ENCODE data around the gene DCAF15.

DNA sequence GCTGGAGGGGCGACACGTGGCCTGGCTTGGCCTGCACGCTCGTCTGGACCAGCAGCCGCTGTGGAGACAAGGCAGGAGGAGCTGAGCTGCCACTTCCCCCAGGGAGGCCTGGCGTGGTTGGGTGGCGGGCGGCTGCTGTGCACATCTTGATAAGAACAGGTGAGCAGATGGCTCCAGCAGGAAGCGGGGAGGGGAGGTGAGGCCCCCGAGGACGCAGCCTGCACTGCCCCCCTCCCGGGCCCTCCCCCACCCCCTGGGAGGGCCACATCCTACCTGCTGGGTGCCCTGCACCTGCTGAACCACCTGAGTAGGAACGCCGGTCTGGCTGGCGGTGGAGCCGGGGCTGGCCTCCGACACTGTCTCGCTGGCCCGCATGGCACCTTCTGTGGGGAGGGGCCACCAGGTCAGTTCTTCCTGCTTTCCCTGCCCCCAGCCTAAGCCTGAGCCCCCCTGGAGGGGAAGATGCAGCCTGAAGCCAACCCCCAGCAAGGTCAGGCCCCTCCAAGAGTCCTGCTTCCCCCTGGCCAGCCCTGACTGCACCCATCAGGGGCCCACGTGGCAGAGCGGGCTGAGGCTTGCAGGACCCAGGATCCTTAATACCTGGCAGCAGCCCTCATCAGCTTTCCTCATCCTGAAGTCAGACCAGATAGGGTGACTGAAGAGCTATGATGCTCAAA is 31.0 kb downstream of the DCAF15 start:
- no peak for TF ChIP-seq TAF1 (IDR thresholded peaks at IDR 0.05; ENCODE audit: low read depth)
- TF ChIP-seq, protein P1, sequence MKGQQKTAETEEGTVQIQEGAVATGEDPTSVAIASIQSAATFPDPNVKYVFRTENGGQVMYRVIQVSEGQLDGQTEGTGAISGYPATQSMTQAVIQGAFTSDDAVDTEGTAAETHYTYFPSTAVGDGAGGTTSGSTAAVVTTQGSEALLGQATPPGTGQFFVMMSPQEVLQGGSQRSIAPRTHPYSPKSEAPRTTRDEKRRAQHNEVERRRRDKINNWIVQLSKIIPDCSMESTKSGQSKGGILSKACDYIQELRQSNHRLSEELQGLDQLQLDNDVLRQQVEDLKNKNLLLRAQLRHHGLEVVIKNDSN (IDR thresholded peaks at IDR 0.05): no peak
- TF ChIP-seq, protein P2, sequence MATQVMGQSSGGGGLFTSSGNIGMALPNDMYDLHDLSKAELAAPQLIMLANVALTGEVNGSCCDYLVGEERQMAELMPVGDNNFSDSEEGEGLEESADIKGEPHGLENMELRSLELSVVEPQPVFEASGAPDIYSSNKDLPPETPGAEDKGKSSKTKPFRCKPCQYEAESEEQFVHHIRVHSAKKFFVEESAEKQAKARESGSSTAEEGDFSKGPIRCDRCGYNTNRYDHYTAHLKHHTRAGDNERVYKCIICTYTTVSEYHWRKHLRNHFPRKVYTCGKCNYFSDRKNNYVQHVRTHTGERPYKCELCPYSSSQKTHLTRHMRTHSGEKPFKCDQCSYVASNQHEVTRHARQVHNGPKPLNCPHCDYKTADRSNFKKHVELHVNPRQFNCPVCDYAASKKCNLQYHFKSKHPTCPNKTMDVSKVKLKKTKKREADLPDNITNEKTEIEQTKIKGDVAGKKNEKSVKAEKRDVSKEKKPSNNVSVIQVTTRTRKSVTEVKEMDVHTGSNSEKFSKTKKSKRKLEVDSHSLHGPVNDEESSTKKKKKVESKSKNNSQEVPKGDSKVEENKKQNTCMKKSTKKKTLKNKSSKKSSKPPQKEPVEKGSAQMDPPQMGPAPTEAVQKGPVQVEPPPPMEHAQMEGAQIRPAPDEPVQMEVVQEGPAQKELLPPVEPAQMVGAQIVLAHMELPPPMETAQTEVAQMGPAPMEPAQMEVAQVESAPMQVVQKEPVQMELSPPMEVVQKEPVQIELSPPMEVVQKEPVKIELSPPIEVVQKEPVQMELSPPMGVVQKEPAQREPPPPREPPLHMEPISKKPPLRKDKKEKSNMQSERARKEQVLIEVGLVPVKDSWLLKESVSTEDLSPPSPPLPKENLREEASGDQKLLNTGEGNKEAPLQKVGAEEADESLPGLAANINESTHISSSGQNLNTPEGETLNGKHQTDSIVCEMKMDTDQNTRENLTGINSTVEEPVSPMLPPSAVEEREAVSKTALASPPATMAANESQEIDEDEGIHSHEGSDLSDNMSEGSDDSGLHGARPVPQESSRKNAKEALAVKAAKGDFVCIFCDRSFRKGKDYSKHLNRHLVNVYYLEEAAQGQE (IDR thresholded peaks at IDR 0.05; ENCODE audit: low read depth): no peak
- TF ChIP-seq EP300 (IDR thresholded peaks at IDR 0.05; ENCODE audit: borderline replicate concordance): no peak
- TF ChIP-seq CREB1 (IDR thresholded peaks at IDR 0.05; ENCODE audit: low read depth): no peak
- TF ChIP-seq CEBPB (IDR thresholded peaks at IDR 0.05): no peak
- no peak for TF ChIP-seq RAD21 (IDR thresholded peaks at IDR 0.05; ENCODE audit: low read depth)
- no peak for TF ChIP-seq NFIC (IDR thresholded peaks at IDR 0.05)
